Activated B cell treated with CpG ODN at 0.5 μM for 24 hours (primary cell): ENCODE results near the gene FKBP10. TPM values are rescaled to one million over a fixed set of nuclear protein-coding genes. Genes with fewer than 3 reads are reported as not detected.
A peak's percentile ranks its signal among the peaks of the same experiment; 100 is the strongest.

ENCODE experiments used
- ATAC-seq: fragments of 200-7000 bp; cut with Tn5 transposase; one replicate; pipeline ENCODE4 v1.10.0; 2021; ENCODE audit warnings: low read depth, mild to moderate bottlenecking, moderate library complexity
- CTCF ChIA-PET: fragments of 350-600 bp; sonication (Branson Sonifier 250); formaldehyde crosslinking; loops from one replicate; lab custom pipeline; 2021; ENCODE audit warnings: antibody characterized with exemption; lab: Charles Lee
- POLR2A ChIA-PET: fragments of 350-600 bp; sonication (Branson Sonifier 250); formaldehyde crosslinking; loops from one replicate; lab custom pipeline; 2021; ENCODE audit warnings: antibody characterized with exemption; lab: Charles Lee
- DNase-seq: peaks from one replicate; pipeline ENCODE4 v3.0.0; 2022
- H3K27ac Mint-ChIP-seq: one replicate; pipeline ENCODE4 v1.8.0; 2020; ENCODE audit warnings: mixed read lengths
- H3K27me3 Mint-ChIP-seq: one replicate; pipeline ENCODE4 v1.8.0; 2021; ENCODE audit warnings: mixed read lengths
- H3K36me3 Mint-ChIP-seq: one replicate; pipeline ENCODE4 v1.8.0; 2021; ENCODE audit warnings: low read depth, mixed read lengths
- H3K4me1 Mint-ChIP-seq: one replicate; pipeline ENCODE4 v1.8.0; 2021; ENCODE audit warnings: mixed read lengths
- H3K4me3 Mint-ChIP-seq: one replicate; pipeline ENCODE4 v1.8.0; 2020; ENCODE audit warnings: mild to moderate bottlenecking, mixed read lengths
- H3K9me3 Mint-ChIP-seq: one replicate; pipeline ENCODE4 v1.8.0; 2020; ENCODE audit warnings: mixed read lengths
- CTCF ChIP-seq: fragments of 200-600 bp; IDR thresholded peaks from one replicate; pipeline ENCODE4 v1.8.0; 2022; ENCODE audit warnings: antibody characterized with exemption, mild to moderate bottlenecking
- intact Hi-C: fragments of 100-400 bp; cut with micrococcal nuclease; formaldehyde crosslinking; loops from one replicate; pipeline ENCODE4 v1.15.1; 2024
- total RNA-seq: library from RNA; stranded (reverse); gene quantifications from 2 replicates; pipeline ENCODE4 v1.2.3, GENCODE V29; 2022

The FKBP10 gene
- total RNA-seq, 1 donor from 2014 or later = 0.86 TPM

- no peaks in the 10 kb centered on the region for H3K9me3 Mint-ChIP-seq
- intact Hi-C loops = no loop called here
- no peak for ATAC-seq
- ChIA-PET POLR2A (no interaction called here), CTCF (interaction anchor here (0.6 kb wide), 1 partner anchor 74 kb away, joined by 3 read pairs; no protein-coding TSS in a partner anchor)
- peaks cover 15% of the 10 kb centered on the region for H3K4me1 Mint-ChIP-seq
- H3K27ac Mint-ChIP-seq = no peak overlapping the region
- H3K36me3 Mint-ChIP-seq = peaks cover 53% of the 10 kb centered on the region
- H3K4me3 Mint-ChIP-seq = no peak overlapping the region
- no peak for DNase-seq
- H3K27me3 Mint-ChIP-seq = no peaks in the 10 kb centered on the region
- TF ChIP-seq CTCF = no peak
Observed at GRCh38 chr17:41768682-41769288, 44.0 kb upstream of the FKBP10 start.

GRCh38 chr17:41769346-41769862 is 43.4 kb upstream of the FKBP10 start:
- Mint-ChIP-seq H3K9me3 (no peaks in the 10 kb centered on the region), H3K27me3 (no peaks in the 10 kb centered on the region), H3K36me3 (peaks cover 49% of the 10 kb centered on the region), H3K4me3 (no peak overlapping the region), H3K4me1 (peaks cover 17% of the 10 kb centered on the region), H3K27ac (no peak overlapping the region)
- ChIA-PET CTCF (no interaction called here), POLR2A (no interaction called here)
- ATAC-seq = no peak
- intact Hi-C loops = no loop called here
- no peak for TF ChIP-seq CTCF
- DNase-seq = no peak

- H3K9me3 Mint-ChIP-seq = no peaks in the 10 kb centered on the region
- TF ChIP-seq CTCF = no peak
- peaks cover 19% of the 10 kb centered on the region for H3K4me1 Mint-ChIP-seq
- intact Hi-C loops = no loop called here
- H3K36me3 Mint-ChIP-seq = peaks cover 46% of the 10 kb centered on the region
- DNase-seq (no peak), ATAC-seq (no peak)
- no peaks in the 10 kb centered on the region for H3K27me3 Mint-ChIP-seq
- ChIA-PET CTCF (interaction anchor here (0.9 kb wide), 1 partner anchor 31 kb away, joined by 3 read pairs; no protein-coding TSS in a partner anchor), POLR2A (no interaction called here)
- H3K27ac Mint-ChIP-seq = no peak overlapping the region
- H3K4me3 Mint-ChIP-seq = no peak overlapping the region
Observed at GRCh38 chr17:41769985-41770384, 42.8 kb upstream of the FKBP10 start.

GRCh38 chr17:41771389-41772206 is 41.2 kb upstream of the FKBP10 start:
- intact Hi-C loops = no loop called here
- POLR2A ChIA-PET = interaction anchor here (0.6 to 0.7 kb wide), 2 partner anchors 8 to 15 kb away, joined by 3 to 4 read pairs; partner anchors contain the start of gene JUP
- peak; percentile 56 for ATAC-seq

More at GRCh38 chr17:41771389-41772206, 41.2 kb upstream of the FKBP10 start:
- CTCF ChIA-PET = no interaction called here
- Mint-ChIP-seq H3K36me3 (peaks cover 43% of the 10 kb centered on the region), H3K27me3 (no peaks in the 10 kb centered on the region), H3K4me1 (peaks cover 24% of the 10 kb centered on the region), H3K27ac (peak overlapping the region; percentile 64), H3K9me3 (no peaks in the 10 kb centered on the region), H3K4me3 (peak overlapping the region; percentile 35)
- TF ChIP-seq CTCF = no peak
- DNase-seq = no peak
